Activated CD4-positive, alpha-beta T cell treated with anti-CD3 and anti-CD28 coated beads, Interleukin-2, amount 50 U/mL, for 16 hours (primary cell): ENCODE data around the gene UCP3.
A peak's percentile ranks its signal among the peaks of the same experiment; 100 is the strongest.
"Not testable (repeated sequence)": the region's sequence is repeated elsewhere in the genome, so short reads cannot be mapped to it uniquely, and the experiment has no call there.

Experiments
- DNase-seq: peaks from one replicate; pipeline ENCODE4 v3.0.0-alpha.2; 2020

UCP3 gene

DNA sequence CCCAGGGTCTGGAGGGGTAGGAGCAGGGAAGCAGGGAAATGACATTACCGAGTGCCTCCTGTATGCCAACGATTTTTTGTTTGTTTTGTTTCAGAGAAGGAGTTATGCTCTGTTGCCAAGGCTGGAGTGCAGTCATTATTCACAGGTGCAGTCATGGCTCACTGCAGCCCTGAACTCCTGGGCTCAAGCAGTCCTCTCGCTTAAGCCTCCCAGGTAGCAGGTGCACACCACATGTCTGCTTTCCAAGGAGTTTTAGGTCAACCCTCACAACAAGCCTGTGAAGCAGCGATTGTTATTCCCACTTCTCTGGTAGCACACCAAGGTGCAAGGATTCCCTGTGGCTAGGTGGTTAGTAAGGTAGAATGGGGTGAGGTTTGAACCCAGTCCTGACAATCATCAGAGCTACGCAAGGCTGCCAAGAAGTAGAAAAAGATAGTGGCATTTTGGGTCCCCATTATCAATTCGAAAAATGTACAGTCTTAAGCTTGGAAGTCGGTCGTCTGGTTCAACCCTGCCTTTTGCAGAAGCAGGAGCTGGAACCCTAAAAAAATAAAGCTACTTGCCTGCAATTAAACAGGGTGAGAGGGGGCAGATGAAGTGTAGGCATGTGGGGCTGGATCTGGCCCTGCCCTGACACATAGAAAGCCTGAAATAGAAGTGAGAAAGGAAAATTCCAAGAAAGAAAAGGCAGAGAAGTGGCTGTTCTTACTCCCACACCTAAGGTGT lies 9.1 kb downstream of the UCP3 start:
- DNase-seq: no peak

DNA sequence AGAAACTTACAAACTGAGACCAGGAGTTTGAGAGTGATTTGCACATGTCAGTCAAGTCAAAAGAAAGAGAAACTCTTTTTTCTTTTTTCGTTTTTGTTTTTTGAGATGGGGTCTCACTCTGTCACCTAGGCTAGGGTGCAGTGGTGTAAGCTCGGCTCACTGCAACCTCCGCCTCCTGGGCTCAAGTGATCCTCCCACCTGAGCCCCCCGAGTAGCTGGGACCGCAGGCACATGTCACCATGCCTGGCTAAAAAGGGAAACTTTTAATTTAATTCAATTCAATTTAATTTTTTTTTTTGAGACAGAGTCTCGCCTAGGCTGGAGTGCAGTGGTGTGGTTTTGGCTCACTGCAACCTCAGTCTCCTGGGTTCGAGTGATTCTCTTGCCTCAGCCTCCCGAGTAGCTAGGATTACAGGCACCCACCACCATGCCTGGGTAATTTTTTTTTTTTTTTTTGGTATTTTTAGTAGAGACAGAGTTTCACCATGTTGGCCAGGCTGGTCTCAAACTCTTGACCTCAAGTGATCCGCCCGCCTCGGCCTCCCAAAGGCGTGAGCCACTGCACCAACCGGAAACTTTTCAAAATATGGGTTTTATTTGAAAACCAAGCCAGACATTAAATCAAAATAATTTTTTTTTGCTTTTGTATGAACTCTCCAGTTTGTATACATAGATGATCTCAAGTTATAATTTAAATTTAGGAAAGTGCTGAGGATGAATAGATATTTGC lies 9.9 kb downstream of the UCP3 start:
- DNase-seq: no peak

DNA sequence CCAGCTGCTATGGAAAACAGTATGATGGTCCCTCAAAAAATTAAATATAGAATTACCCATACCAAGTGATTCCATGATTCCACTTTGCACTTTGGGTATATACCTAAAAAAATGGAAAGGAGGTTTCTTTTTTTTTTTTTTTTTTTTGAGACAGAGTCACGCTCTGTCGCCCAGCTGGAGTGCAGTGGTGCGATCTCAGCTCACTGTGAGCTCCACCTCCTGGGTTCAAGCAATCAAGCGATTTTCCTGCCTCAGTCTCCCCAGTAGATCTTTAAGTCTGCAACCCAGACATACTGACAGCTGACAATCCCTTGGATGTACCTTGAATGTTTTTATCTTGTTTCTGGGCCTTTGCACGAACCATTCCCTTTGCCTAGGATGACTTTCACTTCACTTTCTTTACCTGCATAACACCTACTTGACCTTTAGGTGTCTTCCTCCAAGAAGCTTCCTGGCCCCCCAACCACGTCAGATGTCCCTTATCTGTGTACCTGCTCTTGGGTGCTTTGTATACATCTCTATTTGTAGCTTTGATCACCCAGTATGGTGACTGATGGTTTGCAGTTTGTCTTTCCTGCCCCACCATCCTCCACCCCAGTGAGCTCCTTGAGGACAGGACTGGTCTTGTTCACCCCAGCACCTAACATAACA lies 11.6 kb downstream of the UCP3 start:
- no peak for DNase-seq

DNA sequence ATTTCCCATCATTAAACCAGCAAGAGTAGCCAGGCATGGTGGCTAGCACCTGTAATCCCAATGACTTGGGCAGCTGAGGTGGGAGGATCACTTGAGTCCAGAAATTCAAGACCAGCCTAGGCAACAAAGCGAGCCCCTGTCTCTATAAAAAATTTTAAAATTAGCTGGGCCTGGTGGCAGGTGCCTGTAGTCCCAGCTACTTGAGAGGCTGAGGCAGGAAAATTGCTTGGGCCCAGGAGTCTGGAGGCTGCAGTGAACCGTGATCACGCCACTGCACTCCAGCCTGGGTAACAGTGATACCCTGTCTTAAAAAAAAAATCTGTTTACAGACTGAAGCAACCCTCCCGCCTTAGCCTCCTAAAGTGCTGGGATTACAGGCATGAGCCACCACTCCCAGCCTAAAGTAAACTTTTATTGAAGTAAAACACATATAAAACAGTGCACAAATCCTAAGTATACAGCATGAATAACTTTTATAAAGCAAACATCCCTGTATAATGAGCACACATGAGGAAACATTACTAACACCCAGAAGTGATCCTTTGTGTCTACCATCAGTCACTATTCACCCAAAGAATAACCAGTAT lies 12.6 kb downstream of the UCP3 start:
- no peak for DNase-seq

DNA sequence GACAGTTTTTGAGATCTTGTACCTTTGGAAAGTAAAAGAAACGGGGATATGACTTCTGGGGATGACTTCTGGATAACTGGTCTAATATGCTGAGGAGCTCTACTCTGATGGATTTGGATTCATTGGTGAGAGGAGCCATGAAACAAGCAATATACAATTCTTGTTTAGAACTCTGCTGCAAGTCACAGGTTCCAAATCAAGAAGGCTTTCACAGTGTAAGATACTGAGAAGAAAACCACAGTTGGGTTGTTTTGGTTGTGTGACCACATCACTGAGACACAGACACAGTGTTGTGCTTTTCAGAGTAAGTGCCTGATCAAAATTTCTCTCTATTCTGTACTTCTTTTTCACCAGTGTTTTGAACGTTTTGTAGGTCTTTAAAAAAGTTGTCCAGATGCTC lies 13.2 kb downstream of the UCP3 start:
- DNase-seq: peak; percentile 70

DNA sequence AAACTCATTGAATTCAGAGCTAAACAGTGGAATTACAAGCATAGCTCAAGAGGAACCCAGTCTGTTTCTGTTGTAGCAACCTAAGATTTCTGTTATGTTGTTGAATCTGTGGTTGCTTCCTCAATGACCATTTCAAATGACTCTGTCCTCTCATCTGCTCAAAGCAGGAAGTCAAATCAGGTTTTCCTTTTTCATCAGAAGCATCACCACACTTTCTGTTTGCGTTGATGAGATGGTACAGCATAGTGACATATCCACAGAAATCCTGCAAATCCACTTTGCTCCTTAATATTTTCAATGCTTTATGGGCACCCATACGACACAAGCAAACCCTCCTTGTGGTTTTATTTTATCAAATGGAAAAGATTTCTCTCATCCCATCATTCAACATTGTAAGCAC lies 13.6 kb downstream of the UCP3 start:
- DNase-seq: peak; percentile 86

DNA sequence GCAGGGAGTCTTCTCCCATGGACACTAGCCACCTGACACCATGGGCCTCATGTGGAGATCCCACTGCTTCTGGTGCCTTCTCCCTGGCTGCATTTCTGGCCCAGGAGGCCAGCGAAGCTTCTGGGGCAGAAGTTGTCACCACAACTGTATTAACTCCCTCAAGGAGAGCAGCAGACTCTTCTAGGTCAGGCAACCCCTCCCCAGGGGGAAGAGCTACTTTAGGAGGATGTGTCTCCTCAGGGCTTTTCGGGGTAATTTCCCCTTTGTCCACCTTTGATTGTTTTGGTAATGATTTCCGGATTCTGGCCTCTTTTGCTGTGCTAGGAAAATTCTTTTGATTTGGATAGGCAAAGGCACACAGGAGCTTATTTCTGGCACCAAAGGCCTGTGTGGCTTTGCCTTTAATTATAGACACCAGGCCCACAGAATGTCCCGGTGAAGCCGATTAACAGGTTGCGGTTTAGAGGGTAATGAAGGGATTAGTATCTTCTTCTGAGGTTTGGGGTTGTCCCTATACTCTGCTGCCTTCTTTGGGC lies 17.3 kb downstream of the UCP3 start:
- DNase-seq: no peak

DNA sequence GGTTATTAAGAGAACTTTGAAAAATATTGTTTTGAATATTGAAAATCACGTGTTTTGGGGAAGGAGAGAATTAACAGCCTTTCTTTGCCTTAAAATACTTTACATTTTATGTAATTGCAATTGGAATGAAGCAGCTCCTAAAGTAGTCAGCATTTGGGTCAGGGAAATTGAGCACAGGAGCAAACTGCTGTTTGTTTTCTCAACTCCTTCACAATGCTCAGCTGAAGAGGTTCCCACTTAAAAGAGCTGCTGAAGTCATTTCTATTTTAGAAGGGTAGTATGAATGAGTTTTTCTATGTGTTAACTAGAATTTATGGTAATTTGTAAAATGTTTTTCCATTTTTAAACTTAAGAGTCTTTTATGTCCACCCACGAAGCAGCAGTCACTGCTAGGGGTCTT lies 18.2 kb downstream of the UCP3 start:
- no peak for DNase-seq

DNA sequence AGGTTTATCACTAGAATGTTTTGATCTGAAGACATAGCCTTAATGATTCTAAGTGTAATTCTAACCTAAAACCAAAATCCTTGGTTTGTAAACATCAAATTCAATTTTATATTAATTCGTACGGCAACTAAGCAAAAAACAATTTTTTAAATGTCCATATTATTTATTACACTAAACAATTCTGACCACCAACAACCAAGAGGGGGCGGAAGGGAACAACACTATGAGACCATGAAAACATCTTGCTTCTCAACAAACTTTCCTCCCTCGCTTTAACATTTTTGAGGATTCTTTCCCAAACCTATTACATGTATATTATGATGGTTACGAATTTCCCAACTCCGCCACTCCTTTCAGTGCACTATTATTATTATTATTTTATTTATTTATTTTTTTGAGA lies 19.7 kb downstream of the UCP3 start:
- DNase-seq: no peak

DNA sequence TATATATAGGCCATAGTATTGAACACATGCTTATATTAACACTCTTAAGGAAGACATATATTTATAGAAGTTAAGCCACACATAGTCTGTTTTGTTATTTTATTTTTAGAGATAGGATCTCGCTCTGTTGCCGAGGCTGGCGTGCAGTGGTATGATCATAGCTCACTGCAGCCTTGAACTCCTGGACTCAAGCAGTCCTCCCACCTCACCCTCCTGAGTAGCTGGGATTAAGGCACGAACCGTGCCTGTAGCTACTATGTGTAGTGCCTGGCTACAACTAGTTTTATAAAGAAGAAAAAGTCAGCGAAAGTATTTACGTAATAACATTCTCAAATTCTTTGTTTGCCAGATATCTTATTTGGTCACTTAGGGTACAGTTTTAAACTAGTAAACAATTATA lies 20.7 kb downstream of the UCP3 start:
- no peak for DNase-seq

DNA sequence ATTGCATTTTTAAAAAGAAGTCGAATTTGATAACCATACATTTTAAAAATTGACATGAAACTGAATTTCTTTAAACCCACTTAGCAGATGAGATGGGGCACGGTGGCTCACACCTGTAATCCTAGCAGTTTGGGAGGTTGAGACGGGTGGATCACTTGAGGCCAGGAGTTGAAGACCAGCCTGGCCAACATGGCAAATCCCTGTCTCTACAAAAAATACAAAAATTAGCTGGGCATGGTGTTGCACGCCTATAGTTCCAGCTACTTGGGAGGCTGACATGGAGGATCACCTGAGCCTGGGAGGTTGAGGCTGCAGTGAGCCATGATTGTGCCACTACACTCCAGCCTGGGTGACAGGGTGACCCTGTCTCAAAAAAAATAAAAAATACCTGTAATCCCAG lies 23.2 kb downstream of the UCP3 start:
- not testable (repeated sequence) for DNase-seq

DNA sequence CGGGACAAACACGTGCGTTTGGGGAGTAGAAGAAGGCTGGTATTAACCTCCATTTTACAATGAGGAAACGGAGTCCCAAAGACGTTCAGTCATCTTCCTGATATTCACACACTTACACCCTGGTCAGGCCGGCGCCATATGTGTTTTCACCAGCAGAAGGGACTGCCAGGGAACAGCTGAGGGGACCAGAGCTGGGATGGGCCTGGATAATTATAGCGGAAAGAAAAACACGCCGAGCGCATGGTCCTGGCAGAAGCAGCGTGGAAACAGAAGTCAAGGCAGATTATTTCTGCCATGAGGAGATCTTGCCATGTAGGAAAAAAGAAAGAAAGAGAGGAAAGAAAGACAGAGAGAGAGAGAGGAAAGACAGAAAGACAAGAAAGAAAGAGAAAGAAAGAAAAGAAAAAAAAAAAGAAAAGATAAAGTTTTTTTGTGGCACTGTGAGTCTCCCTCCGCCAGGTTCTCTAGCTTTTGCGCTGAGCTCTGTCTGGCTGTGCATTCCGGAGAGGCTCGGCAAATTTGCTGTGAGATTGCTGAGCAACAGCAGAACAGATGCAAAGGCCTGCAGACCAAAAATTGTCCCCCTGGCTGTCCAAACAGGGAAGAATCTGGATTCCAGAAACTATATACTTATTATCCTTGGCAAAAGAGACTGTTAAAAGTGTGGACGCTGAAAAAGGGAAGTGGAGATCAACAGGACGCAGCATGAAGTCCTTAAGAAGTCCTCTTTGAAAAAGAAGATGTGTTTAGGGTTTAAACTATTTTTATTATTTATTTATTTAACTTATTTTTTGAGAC lies 24.9 kb downstream of the UCP3 start:
- no peak for DNase-seq

DNA sequence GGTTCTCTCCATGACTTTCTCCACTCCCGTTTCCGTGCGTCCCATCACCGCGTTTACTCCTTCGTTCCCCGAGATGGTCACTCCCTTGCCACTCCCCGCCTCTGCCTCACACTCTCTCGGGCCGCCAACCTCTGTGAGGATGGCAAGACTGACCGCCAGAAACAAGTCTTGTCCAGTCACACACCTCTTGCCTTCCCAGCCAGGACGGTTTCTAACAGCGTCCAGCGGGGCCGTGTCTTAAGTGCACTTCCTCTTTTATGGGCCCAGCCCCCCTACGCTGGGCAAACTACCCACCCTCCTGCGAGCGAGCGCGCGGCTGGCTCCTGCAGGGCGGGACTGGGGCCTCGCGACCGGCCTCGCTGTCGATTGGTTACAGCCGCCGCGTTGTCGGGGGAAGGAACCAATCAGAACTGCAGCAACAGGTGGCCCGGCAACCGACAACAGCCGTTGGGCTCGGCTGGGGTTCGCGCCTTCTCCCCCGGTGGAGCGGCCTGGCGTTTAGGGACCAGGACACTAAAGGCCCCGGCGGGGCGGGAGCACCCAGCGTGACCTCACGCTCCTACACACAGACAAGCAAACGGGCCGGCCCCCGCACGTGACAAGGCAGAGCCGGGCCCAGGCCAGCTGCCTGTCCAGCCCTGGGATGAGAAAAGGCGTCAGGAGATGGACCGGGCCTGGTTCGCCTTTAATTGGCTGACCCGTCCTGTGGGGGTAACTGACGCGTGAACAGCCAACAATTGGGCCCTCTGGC lies 25.7 kb downstream of the UCP3 start:
- DNase-seq: peak; percentile 97

DNA sequence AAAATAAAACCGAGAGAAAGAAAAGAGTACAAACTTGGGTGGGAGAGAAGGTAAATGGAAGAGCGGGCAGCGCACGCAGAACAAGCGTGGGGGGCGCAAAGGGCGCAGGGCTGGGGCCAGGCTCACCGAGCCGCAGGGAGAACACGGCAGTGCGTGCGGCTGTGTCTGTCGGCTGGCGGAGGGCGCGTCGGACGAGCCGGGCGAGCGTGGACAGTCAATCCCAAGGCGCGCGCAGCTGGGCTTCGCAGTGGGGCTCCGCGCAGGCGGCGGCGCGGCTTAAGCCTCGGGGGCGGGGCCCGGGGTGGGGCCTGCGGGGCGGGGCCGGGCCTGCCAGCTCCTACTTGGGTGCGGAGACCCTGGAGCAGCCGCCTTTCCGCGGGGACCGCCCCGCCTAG lies 26.3 kb downstream of the UCP3 start, which contains the start of gene UCP2:
UCP2 (minus strand) TSS at position 249 of the 395 bp plus-strand sequence. CDS start 4,465 bp downstream, outside the sequence.
- DNase-seq: peak; percentile 92

DNA sequence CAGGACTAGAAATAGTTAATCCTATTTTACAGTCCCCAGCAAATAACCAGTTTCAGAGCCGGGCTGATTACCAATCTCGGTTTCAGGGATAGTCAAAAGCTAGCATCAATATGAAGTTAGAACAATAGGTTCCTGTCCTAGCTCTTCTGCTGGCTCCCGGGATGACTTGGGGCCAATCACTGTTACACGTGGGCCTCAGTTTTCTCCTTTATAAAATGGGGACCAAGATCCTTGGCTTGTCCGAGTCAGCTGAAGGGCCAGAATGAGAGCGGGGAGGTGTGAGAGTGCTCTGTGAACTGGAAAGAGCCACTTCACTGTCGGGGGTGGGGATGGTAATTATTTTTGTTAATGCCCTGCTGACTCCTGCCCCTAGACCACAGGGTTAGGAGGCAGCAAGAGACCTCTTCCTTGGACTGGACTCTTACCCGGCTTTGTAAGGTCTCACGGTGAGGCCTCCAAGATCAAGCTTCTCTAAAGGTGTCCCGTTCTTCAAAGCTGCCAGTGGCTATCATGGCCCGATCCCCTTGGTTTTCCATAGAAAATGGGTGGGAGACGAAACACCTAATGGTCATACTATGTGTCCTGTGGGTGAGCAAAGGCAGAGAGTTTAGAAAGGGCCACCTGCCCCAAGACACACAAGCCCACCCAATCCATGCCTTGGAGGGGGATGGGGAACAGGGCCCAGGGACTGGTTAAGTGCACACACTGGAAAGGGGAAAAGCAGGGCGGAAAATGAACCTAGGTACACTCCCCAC lies 27.7 kb downstream of the UCP3 start:
- no peak for DNase-seq

DNA sequence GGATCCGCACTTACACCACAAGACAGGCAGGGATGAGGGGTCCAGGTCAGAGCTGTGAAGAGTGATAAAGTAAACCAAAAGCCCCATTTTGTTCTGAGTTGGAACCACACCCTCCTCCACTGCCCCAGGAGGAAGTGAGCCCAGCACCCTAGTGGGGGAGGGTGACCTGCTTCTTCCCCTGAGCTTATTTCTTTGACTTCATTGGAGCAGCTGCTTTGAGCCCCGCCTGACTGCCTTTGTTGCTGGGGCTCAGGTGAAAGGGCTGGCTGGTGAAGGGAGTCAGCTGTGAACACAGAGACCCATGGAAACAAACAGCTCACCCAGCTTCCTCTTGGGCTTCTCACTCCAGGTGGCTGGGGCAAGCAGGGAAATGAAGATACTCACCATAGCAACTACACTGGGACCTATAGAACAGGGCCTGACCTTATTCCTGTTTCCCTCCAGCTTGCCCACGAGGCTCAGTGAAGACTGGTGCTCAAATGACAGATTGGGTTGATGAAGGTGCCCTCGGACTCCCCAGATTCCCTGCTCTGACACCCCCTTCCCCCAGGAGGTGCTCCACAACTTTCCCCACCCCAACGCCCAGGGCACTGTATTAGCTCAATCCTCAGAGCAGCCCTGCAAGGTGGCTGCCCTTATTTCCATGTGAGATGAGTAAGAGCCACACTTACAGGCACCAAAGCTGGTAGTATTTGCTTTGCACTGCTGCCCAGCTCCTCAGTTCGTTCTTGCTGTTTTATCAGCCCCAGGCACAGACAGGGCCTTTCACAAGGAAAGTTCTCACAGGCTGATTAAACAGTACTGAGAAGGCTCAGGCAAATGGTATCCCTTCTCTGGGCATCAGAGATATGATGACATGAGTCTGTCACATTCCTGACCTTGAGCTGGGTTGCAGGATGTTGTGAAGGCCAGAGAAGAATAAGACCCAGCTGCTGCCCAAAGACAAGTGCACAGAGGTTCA lies 28.6 kb downstream of the UCP3 start:
- DNase-seq: peak; percentile 80

DNA sequence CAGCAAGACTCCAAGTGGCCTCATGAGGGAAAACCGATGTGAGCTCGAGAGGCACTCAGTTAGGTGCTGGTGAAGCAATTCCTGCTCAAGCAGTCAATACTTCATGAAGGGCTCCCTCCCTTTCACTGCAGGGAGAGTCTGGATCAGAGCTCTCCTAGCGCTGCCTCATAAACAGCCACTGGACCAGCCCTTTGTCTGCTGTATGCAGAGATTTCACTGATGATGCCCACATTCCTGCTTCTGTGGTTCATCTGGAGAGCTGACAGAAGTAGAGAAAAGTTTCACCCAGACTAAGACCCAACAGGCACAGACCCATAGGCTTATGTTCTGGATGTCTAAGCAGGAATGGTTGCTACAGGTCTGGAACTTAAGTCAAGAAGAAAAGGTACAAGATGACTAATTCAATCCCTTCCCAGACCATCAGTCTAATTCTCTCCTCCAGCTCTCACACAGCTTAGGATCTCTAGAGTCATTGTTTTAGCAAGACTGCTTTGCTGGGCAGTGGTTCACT lies 30.3 kb downstream of the UCP3 start:
- DNase-seq: no peak

DNA sequence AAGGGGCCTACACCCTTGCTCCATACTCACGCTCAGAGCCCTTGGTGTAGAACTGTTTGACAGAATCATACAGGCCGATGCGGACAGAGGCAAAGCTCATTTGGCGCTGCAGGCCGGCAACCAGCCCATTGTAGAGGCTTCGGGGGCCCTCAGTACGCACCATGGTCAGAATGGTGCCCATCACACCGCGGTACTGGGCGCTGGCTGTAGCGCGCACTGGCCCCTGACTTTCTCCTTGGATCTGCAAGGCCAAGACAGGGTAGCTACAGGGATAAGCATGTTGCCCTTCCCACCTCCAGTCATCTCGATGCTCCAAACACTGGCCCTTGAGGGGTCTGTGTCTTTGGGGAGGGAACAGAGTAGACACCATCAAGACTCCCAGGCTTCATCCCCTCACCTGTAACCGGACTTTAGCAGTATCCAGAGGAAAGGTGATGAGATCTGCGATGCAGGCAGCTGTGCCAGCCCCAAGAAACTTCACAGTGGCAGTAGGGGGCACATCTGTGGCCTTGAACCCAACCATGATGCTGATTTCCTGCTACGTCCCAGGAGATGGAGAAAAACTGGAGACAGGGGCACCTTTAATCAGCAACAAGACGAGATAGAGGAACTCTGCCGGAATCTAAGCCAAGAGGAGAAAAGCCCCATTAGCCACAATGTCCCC lies 30.9 kb downstream of the UCP3 start:
- DNase-seq: no peak
